Measurements from ENCODE around the gene TRIM47.

The TRIM47 gene

GRCh38 chr17:75827308-75828075 lies 50.9 kb downstream of the TRIM47 start:
- in situ Hi-C loops (cut with MboI; ENCODE audit: low sequenced_read_pairs, unreplicated experiment), result no loop called here
- TF ChIP-seq CTCF (IDR thresholded peaks at IDR 0.05; ENCODE audit: borderline replicate concordance, control extremely low read depth, extremely low read depth, insufficient read depth, missing control alignments), result peak; percentile 61
- DNase-seq (ENCODE audit: low spot score), result peak; percentile 89

GRCh38 chr17:75826561-75827307 lies 51.6 kb downstream of the TRIM47 start:
- TF ChIP-seq CTCF (IDR thresholded peaks at IDR 0.05; ENCODE audit: borderline replicate concordance, control extremely low read depth, extremely low read depth, insufficient read depth, missing control alignments), result no peak
- DNase-seq (ENCODE audit: low spot score), result no peak
- in situ Hi-C loops (cut with MboI; ENCODE audit: low sequenced_read_pairs, unreplicated experiment), result no loop called here

GRCh38 chr17:75825748-75826370 lies 52.5 kb downstream of the TRIM47 start:
- DNase-seq (ENCODE audit: low spot score), result no peak
- in situ Hi-C loops (cut with MboI; ENCODE audit: low sequenced_read_pairs, unreplicated experiment), result no loop called here
- no peak for TF ChIP-seq CTCF (IDR thresholded peaks at IDR 0.05; ENCODE audit: borderline replicate concordance, control extremely low read depth, extremely low read depth, insufficient read depth, missing control alignments)

- DNase-seq (ENCODE audit: low spot score), result no peak
- TF ChIP-seq CTCF (IDR thresholded peaks at IDR 0.05; ENCODE audit: borderline replicate concordance, control extremely low read depth, extremely low read depth, insufficient read depth, missing control alignments), result no peak
- in situ Hi-C loops (cut with MboI; ENCODE audit: low sequenced_read_pairs, unreplicated experiment), result no loop called here
Measured at GRCh38 chr17:75825149-75825552, 53.2 kb downstream of the TRIM47 start.

- in situ Hi-C loops (cut with MboI; ENCODE audit: low sequenced_read_pairs, unreplicated experiment), result no loop called here
- no peak for TF ChIP-seq CTCF (IDR thresholded peaks at IDR 0.05; ENCODE audit: borderline replicate concordance, control extremely low read depth, extremely low read depth, insufficient read depth, missing control alignments)
Measured at GRCh38 chr17:75824666-75825065, 53.7 kb downstream of the TRIM47 start.

More at GRCh38 chr17:75824666-75825065, 53.7 kb downstream of the TRIM47 start:
- no peak for DNase-seq (ENCODE audit: low spot score)
